ENCODE measurements around the gene BCAN.

The BCAN gene

DNA sequence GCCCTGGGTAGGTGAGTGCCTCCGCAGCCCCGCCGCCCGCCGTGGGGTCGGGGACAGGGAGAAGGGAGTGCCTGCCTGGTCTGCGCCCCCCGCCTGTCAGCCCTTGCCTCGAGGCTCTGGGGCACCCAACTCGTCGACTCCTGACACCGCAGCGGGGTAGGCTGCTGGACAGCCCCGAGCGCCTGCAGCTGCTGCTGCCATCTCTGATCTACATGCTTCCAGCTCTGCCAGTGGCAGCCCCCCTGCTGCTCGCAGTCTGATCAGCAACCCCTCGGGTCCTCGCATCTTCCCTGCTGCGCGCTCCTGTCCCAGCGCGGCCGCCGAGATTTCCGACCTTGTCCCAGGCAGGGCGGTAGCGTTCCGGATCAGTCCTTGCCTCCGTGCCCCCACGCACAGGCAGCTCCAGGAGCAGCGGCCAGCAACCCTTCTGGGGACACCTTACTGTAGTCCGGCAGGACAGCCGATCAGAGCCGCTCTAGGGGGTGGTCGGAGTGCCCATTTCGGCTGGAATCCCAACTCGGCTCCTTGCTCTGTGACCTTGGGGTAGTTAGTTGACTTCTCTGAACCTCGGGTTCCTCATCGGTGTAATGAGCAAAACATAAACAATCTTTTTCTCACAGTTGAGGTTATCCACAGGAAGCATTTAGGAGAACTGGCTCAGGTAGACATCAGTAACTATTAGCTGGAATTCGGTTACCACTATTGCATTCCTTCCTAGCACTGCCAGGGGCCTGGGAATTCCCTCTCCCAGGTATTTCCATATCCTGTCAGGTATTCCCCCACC lies 540 bp downstream of the BCAN start:
- no peak for TF ChIP-seq CTCF (IDR thresholded peaks at IDR 0.05; ENCODE audit: low read depth, low read length)
- H3K36me3 ChIP-seq, result no peaks in the 10 kb centered on the region; the same call in 1 of the 2 replicates
- H3K4me1 ChIP-seq, result peaks cover 30% of the 10 kb centered on the region
- DNase-seq, result no peak
- peak overlapping the region; percentile 45; the same call in 1 of the 2 replicates for H3K4me3 ChIP-seq (ENCODE audit: low read depth, low read length)
- H3K9me3 ChIP-seq, result no peaks in the 10 kb centered on the region
- H3K27me3 ChIP-seq, result no peaks in the 10 kb centered on the region

DNA sequence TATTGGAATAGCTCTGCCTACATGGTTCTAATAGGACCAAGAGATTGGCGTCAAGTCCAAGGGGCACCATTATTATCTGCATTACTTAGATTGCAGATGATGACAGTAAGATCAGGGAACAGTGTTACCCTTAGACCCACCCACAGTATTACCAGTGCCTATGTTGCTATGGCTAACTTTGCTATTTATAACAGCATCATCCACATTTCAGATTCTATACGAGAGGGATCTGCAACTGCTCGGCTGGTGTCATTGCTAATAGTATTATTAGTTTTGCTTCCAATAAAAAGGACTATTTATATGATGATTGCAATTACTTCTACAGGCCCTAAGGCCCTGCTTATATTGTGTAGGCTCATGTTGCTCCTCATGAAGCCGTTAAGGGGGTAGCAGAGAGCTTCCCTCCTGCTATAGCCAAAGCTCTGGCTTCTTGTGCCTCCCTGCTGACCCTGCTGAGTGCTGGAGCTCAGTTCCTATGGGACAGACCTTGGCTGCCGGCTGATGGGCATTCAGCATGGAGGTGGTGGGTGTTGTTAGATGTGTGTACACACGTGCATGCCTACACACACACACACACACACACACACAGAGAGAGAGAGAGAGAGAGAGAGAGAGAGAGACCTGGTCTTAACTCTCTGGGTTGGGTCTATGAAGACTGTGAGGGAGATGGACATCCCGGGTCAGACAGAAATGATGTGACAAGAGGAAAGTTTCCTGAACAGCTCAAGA lies 1.3 kb downstream of the BCAN start:
- TF ChIP-seq CTCF (IDR thresholded peaks at IDR 0.05; ENCODE audit: low read depth, low read length), result no peak
- H3K4me1 ChIP-seq, result peaks cover 26% of the 10 kb centered on the region
- H3K4me3 ChIP-seq (ENCODE audit: low read depth, low read length), result no peak overlapping the region
- no peaks in the 10 kb centered on the region for H3K9me3 ChIP-seq
- H3K36me3 ChIP-seq, result no peaks in the 10 kb centered on the region; the same call in 1 of the 2 replicates
- H3K27me3 ChIP-seq, result no peaks in the 10 kb centered on the region
- DNase-seq, result no peak

GRCh38 chr1:156643778-156644092 lies 1.8 kb downstream of the BCAN start:
- no peaks in the 10 kb centered on the region for H3K27me3 ChIP-seq
- no peak for DNase-seq
- H3K36me3 ChIP-seq, result no peaks in the 10 kb centered on the region; the same call in 1 of the 2 replicates
- no peak for TF ChIP-seq CTCF (IDR thresholded peaks at IDR 0.05; ENCODE audit: low read depth, low read length)
- peaks cover 21% of the 10 kb centered on the region for H3K4me1 ChIP-seq
- no peak overlapping the region for H3K4me3 ChIP-seq (ENCODE audit: low read depth, low read length)
- no peaks in the 10 kb centered on the region for H3K9me3 ChIP-seq

GRCh38 chr1:156644146-156644545 lies 2.2 kb downstream of the BCAN start:
- no peaks in the 10 kb centered on the region for H3K27me3 ChIP-seq

GRCh38 chr1:156644640-156645039 lies 2.7 kb downstream of the BCAN start:
- no peak overlapping the region for H3K4me3 ChIP-seq (ENCODE audit: low read depth, low read length)
- no peak for TF ChIP-seq CTCF (IDR thresholded peaks at IDR 0.05; ENCODE audit: low read depth, low read length)
- H3K36me3 ChIP-seq, result no peaks in the 10 kb centered on the region; the same call in 1 of the 2 replicates
- H3K4me1 ChIP-seq, result peaks cover 15% of the 10 kb centered on the region
- no peaks in the 10 kb centered on the region for H3K9me3 ChIP-seq
- no peaks in the 10 kb centered on the region for H3K27me3 ChIP-seq
- no peak for DNase-seq

More at GRCh38 chr1:156644146-156644545, 2.2 kb downstream of the BCAN start:
- Histone ChIP-seq H3K9me3 (no peaks in the 10 kb centered on the region), H3K4me3 (ENCODE audit: low read depth, low read length) (no peak overlapping the region), H3K36me3 (no peaks in the 10 kb centered on the region; the same call in 1 of the 2 replicates), H3K4me1 (peaks cover 20% of the 10 kb centered on the region)
- no peak for TF ChIP-seq CTCF (IDR thresholded peaks at IDR 0.05; ENCODE audit: low read depth, low read length)
- no peak for DNase-seq

DNA sequence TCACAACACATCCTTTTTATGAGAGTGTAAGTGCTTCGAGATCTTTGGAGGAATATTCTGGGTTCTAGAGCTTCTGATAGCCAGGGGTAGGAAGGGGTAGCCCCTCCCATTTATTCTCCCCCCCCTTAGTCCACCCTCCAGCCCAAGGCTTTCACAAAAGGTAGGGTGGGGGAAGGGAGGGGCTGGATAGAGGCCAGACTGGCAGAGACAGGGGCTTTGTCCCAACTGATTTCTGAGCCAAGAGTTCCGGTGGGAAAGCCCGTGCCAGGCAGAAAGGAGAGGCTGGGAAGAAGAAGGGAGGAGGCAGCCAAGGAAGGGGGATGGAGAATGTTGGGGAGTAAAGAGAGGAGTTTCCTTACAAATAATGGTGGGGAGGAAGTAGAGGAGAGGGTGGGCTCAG lies 3.1 kb downstream of the BCAN start:
- H3K4me3 ChIP-seq (ENCODE audit: low read depth, low read length), result no peak overlapping the region
- TF ChIP-seq CTCF (IDR thresholded peaks at IDR 0.05; ENCODE audit: low read depth, low read length), result no peak
- H3K36me3 ChIP-seq, result no peaks in the 10 kb centered on the region; the same call in 1 of the 2 replicates
- no peaks in the 10 kb centered on the region for H3K27me3 ChIP-seq
- peaks cover 11% of the 10 kb centered on the region for H3K4me1 ChIP-seq
- no peaks in the 10 kb centered on the region for H3K9me3 ChIP-seq
- DNase-seq, result no peak
